GM18861 (cell line): ENCODE measurements around the gene CRKL.
"Not testable (repeated sequence)": the region's sequence is repeated elsewhere in the genome, so short reads cannot be mapped to it uniquely, and the experiment has no call there.

ENCODE experiments used
- ATAC-seq: cut with Tn5 transposase; IDR thresholded peaks from one replicate; pipeline ENCODE4 v1.9.1; 2021; ENCODE audit not compliant: unreplicated experiment

Gene CRKL

DNA sequence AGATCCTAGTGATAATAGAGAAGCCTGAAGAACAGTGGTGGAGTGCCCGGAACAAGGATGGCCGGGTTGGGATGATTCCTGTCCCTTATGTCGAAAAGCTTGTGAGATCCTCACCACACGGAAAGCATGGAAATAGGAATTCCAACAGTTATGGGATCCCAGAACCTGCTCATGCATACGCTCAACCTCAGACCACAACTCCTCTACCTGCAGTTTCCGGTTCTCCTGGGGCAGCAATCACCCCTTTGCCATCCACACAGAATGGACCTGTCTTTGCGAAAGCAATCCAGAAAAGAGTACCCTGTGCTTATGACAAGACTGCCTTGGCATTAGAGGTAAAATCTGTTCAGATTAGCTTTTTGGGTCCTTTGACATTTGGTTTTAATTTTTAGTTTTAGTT is 16.7 kb downstream of the CRKL start:
- no peak for ATAC-seq

- ATAC-seq: not testable (repeated sequence)
These were observed 17.8 kb downstream of the CRKL start for GRCh38 chr22:20935049-20935448.

DNA sequence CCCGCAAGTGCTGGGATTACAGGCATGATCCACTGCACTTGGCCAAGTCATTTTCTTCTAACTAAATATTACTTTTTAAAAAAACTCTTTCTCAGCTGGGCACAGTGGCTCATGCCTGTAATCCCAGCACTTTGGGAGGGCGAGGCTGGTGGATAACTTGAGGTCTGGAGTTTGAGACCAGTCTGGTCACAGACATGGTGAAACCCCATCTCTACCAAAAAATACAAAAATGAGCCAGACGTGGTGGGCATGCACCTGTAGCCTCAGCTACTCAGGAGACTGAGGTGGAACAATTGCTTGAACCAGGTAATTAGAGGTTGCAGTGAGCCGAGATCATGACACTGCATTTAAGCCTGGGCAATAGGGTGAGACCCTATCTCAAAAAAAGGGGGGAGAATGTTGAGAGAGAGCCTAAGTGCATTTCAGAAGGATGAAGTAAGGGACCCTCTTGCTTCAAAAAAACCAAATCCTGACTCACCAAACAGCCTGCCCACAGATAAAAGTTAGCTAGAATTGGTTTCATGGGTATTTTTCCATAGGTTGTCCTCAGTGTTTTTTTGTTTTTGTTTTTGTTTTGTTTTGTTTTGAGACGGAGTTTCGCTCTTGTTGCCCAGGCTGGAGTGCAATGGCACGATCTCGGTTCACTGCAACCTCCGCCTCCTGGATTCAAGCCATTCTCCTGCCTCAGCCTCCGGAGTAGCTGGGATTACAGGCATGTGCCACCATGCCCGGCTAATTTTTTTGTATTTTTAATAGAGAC is 18.8 kb downstream of the CRKL start:
- not testable (repeated sequence) for ATAC-seq

DNA sequence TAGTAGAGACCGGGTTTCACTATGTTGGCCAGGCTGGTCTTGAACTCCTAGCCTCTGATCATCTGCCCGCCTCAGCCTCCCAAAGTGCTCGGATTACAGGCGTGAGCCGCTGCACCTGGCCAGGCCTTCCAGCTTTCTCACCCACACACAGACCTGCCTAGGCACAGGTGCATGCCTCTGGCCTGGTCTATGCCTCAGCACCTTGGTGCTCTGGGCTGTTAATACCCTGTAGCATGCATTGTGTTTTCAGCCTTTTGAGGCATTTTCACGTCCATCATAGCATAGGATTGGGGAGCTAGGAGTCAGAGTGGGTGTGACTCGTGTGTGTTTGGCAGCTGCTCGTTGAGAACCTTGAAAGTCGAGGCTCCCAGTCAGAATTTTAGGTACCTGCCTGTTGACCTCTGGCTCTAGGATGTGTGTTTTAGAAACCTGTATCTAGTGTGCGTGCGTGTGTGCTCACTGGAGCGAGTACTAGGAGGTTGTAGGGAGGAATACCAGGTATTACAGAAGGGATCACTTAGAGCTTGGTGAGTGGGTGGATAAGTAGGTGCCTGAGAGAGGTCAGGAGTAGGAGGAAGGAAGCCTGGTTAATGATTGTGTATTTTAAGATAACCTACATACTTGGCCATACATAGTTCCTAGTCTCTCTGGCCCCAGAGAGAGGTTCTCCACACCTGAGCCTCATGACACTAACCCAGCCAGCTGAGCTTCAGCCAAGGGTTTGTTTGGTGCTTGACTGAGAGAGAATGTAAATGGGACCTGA is 20.0 kb downstream of the CRKL start:
- no peak for ATAC-seq

DNA sequence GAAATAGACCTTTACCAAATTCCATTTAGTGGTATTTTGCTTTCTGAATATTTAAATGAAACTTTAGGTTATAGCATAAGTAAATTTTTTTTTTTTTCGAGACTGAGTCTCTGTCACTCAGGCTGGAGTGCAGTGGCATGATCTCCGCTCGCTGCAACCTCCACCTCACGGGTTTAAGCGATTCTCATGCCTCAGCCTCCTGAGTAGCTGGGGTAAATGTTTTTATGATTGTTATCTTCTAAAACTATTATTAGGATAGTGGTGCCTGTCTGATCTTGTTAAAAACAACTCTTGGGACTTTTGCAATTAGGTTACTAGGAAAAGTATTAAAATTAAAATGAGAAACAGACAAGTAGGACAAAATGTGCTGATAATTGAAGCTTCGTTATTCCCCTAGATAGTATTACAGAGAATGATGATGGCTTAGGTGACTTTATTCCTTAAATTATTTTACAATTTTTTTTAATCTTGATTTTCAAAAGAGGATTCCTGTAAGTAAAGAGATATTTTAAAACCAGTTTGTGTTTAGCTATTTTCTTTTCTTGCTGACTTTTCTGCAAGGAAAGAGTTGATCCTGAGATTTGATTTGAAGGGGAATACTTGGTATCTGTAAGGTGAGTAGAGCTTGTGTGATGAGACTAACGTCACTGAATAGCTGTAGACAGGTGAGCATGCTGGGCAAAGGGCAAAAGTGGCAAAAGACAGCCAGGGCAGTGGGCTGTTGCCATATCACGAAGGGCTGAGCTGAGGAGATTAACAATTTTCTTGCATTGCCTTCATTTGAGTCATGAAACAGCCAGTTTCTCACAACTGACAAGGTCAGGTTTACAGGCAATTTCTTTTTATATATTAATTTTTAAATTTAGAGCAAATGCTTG is 20.8 kb downstream of the CRKL start:
- ATAC-seq: no peak

GRCh38 chr22:20939457-20940185 is 22.4 kb downstream of the CRKL start:
- ATAC-seq: not testable (repeated sequence)

DNA sequence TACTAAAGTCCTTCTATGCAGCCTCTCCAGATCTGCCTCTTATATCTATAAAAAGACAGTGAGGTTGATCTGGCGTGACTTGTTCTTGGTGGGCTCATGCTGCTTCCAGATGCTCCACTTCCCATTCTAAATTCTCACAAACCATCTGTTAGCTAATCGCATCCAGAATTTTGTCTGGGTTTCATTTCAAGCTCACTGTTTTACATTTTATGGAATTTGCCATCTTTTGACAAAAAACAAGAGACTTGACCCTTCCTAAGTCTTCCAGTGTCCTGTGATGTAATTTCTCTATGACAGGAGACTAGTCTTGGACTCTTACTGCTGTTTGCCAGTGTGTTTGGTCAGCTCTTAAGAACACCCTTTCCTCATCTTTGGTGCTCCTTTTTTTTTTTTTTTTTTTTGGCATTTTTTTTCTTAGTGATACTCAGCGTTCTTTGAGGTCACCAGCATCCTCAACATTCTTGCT is 23.0 kb downstream of the CRKL start:
- ATAC-seq: no peak

GRCh38 chr22:20940904-20941385 is 23.7 kb downstream of the CRKL start:
- ATAC-seq: no peak

DNA sequence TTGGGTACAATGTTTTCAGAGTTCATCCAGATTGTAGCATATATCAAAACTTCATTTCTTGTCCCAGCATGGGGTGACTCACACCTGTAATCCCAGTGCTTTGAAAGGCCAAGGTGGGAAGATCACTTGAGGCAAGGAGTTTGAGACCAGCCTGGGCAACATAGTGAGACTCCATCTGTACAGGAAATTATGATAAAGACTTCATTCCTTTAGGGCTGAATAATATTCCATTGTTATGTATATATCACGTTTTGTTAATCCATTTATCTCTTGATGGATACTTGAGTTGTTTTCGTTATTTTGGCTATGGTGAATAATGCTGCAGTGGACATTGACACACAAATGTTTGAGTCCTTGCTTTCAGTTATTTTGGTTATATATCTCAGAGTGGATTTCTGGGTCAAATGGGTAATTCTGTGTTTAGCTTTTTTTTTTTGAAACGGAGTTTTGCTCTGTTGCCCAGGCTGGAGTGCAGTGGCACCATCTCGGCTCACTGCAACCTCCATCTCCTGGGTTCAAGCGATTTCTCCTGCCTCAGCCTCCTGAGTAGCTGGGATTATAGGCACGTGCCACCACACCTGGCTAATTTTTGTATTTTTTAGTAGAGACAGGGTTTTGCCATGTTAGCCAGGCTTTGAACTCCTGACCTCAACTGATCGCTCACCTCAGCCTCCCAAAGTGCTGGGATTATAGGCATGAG is 25.1 kb downstream of the CRKL start:
- not testable (repeated sequence) for ATAC-seq

- no peak for ATAC-seq
These were observed 26.1 kb downstream of the CRKL start for GRCh38 chr22:20943104-20943933.

DNA sequence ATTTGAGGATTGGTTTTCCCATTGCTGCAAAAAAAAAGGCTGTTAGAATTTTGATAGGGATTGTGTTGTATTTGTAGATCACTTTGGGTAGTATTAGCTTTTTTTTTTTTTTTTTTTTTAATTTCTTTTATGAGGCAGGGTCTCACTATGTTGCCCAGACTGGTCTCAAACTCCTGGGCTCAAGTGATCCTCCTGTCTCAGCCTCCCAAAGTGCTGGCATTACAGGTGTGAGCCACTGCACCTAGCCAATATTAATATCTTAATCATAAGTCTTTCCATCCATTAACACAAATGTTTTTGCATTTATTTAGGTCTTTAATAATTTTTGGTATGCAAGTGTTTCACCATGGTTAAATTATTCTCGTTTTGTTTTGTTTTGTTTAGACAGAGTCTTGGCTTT is 26.8 kb downstream of the CRKL start:
- ATAC-seq: no peak

DNA sequence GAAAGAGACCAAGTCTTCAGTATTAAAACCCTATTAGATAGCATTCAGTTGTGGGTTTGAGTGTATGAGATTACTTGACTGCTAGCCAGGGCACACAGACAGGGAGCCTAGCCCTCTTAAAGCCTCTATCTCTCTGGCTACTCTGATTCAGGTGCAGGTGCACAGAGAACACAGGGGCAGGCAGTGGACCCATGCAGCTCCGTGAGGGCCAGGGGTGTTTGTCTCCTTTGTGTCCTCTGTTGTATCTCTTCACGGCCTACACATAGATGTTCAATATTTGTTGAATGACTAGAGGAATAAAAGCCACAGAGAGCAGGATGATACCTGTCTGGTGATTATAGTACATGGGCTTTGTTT is 28.3 kb downstream of the CRKL start:
- ATAC-seq: no peak

DNA sequence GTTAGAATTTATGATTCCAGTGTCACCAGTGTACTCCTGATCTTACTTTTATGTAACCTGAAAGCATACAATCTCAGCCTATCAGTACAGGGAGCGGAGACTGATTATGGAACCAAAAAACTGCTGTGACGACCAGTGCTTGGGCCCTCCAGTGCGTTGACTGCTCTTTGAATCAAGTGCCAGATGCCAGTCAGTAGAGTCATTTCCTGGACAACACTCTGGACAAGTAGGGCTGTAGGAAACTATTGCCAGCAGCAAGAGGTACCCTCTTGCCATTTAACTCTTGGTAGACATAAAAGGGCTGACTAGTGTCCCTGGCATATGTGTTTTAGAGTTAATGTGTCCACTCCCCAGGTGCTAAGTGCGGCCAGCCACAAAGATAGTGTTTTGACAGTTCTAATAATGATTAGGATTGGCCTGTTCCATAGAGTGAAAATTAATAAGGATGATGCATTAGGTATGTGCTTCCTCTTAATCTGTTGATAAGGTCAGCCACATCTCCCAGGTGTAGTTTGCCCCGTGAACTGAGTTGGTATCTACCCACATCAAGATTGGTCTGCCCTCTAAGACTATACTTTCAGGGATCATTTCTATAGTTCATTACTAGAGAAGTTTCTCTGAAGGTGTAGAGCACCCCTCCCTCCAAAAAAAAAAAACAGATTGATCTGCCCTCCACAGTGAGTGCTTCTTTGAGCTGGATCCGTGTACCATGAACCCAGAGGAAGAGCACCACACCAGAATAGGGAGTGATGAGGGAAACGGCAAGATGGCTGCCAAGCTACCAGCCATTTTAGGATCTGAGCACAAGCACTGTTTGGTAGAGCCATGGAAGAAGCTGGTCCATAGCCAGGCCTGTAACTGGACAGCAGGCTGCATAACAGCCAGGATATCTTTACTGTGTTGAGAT is 29.1 kb downstream of the CRKL start:
- ATAC-seq: no peak

- no peak for ATAC-seq
These were observed 29.8 kb downstream of the CRKL start for GRCh38 chr22:20946991-20947390.

- no peak for ATAC-seq
These were observed 31.2 kb downstream of the CRKL start for GRCh38 chr22:20948450-20948849.

- no peak for ATAC-seq
These were observed 31.8 kb downstream of the CRKL start for GRCh38 chr22:20948989-20949388.

DNA sequence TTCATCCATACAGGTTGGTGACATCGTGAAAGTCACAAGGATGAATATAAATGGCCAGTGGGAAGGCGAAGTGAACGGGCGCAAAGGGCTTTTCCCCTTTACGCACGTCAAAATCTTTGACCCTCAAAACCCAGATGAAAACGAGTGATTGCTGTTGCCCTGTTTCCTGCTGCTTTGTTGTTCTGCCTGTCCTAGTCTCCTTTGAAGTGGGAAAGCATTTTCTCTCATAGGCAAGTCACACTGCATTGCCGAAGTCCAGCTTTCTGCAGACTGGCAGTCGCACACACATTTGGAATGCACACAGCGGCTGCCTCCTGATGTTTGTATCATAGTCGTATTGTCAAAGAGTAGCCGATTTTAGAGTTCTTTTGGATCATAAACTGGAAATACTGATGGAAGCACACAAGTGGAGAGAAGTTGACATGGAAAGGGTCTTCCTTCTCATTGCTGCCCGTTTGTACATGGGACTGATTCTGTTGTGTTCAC is 32.5 kb downstream of the CRKL start:
- ATAC-seq: no peak
